GM21528 (cell line): ENCODE measurements around the gene TMEM255B.
A peak's percentile ranks its signal among the peaks of the same experiment; 100 is the strongest.
"Not testable (repeated sequence)": the region's sequence is repeated elsewhere in the genome, so short reads cannot be mapped to it uniquely, and the experiment has no call there.

Experiments
- ATAC-seq: cut with Tn5 transposase; IDR thresholded peaks from one replicate; pipeline ENCODE4 v1.9.1; 2021; ENCODE audit warnings: mild to moderate bottlenecking, moderate library complexity; ENCODE audit not compliant: unreplicated experiment, low FRiP score

The TMEM255B gene

DNA sequence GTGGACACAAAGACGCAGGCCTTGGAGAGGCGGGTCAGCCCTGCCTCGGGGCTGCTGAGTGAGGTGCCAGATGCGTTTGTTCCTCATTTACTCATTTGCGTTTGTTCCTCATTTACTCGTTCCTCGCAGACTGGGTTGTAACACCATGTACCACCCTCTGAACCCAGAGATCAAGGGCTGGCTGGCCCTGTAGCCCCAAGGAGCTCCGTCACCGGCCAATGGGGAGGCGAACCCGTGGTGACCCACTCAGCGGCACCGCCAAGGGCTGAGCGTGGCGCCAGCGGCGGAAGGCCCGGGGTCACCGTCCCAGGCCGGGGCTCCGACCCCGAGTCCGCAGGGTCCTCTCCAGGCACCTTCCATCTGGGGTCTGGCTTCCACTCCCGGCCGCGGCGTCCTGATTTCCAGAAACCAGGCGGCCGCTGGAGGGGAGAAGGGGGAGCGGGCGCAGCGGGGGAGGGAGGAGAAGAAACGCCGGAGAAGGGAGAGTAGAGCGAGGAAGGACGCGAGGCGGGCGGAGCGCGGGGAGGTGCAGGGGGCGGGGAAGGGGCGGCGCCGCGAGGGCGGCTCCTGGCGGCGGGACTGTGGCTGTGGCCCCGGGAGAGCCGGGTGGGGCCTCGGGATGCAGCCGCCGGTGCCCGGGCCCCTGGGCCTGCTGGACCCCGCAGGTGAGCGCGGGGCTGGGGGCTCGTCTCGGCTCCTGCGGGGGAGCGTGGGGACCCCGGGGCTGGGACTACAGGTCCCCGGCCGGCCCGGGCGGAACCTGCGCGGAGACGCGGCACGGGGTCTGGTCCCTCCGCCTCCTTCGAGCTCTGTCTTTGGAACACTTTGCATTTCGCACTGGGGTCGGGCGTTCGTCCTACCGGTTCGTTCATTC lies at the start of gene TMEM255B:
Gene TMEM255B (plus strand): TSS at position 576 of the 874 bp plus-strand sequence. CDS start 44 bp downstream, at position 620.
- peak; percentile 82 for ATAC-seq

DNA sequence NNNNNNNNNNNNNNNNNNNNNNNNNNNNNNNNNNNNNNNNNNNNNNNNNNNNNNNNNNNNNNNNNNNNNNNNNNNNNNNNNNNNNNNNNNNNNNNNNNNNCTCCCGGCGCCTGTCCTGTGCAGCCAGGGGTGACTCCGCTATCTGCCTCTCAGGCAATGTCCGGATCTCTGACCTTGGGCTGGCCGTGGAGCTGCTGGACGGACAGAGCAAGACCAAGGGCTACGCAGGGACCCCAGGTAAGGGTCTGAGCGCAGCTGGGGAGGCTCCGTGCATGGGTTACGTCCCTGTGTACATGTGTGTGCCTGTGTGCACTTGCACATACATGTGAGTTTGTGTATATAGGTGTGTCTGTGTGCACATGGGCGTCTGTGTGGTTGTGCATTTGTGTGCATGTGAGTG lies 36.1 kb upstream of the TMEM255B start:
- ATAC-seq = no peak

DNA sequence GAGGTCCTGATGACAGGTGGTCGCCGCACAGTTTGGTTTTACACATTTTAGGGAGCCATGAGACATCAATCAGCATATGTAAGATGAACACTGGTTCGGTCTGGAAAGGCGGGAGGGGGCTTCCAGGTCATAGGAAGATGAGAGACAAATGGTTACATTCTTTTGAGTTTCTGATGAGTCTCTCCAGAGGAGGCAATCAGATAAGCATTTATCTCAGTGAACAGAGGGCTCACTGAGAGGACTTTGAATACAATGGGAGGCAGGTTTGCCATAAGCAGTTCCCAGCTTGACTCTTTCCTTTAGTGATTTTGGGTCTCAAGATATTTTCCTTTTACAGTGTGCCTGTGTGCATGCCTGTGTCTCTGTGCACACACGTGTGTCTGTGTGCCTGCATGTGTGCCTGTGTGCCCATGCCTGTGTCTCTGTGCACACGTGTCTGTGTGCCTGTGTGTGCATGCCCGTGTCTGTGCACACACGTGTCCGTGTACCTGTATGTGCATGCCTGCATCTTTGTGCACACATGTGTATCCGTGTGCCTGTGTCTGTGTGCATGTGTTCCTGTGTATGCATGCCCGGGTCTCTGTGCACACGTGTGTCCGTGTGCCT lies 35.5 kb upstream of the TMEM255B start:
- no peak for ATAC-seq

DNA sequence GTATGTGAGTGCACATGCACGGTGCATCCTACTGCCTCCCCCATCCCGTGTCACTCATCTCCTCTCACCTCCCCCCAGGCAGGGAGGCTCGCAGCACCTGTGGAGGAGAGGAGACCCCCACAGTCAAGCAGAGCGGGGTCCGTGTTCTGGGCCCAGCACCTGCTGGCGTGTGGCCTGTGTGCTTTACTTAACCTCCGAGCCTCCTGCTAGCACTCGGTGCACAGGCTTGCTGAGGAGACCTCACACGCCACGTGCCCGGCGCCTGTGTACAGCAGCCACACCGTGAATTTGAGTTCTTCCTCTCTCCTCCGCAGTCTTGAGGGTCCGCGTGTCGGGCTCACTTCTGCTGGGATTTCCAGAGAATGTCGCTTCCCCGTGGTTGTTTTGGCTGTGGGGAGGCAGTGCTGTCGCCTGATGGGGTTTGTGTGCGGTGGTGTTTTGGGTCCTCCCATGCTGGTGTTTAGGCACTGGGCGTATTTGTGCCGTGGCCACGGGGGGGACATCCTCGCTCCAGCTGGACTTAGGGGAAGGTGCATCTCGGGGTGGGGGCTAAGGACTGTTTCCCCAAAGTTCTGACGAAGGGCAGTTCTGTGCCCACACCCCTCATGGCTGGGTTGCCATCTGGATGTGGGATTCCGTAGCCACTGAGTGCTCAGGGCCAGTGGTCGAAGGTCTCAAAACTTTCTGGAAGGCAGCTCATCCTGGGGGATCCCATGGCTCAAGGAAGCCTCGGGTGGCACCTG lies 34.8 kb upstream of the TMEM255B start:
- ATAC-seq = no peak

DNA sequence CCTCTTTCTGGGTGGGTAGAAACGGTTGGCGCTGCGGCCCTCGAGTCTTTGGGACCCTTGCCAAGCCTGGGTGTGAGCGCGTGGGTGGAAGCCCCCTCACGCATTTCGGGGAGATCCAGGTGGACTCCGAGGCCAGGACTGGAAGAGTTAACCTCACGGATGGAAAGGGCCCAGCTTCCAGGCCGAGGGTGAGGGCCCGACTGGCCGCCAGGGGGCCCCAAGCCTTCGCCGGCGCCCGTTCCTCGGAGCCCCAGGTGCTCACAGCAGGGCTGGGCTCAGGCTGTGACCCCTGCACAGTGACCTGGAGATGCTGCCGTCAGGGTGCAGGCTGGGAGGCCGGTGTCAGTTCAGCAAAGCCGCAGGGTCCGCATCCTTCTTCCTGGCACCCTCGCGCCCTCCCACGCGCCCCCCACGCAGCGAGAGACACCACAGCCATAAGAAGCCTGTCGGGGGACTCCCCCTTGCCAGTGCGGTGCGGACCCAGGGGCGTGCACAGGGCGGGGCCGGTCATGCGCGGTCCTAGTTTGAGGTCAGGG lies 34.2 kb upstream of the TMEM255B start:
- ATAC-seq = peak; percentile 92

DNA sequence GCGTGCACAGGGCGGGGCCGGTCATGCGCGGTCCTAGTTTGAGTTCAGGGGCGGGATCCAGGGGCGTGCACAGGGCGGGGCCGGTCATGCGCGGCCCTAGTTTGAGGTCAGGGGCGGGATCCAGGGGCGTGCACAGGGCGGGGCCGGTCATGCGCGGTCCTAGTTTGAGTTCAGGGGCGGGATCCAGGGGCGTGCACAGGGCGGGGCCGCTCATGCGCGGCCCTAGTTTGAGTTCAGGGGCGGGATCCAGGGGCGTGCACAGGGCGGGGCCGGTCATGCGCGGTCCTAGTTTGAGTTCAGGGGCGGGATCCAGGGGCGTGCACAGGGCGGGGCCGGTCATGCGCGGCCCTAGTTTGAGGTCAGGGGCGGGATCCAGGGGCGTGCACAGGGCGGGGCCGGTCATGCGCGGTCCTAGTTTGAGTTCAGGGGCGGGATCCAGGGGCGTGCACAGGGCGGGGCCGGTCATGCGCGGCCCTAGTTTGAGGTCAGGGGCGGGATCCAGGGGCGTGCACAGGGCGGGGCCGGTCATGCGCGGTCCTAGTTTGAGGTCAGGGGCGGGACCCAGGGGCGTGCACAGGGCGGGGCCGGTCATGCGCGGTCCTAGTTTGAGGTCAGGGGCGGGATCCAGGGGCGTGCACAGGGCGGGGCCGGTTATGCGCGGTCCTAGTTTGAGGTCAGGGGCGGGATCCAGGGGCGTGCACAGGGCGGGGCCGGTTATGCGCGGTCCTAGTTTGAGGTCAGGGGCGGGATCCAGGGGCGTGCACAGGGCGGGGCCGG lies 33.5 kb upstream of the TMEM255B start:
- not testable (repeated sequence) for ATAC-seq

DNA sequence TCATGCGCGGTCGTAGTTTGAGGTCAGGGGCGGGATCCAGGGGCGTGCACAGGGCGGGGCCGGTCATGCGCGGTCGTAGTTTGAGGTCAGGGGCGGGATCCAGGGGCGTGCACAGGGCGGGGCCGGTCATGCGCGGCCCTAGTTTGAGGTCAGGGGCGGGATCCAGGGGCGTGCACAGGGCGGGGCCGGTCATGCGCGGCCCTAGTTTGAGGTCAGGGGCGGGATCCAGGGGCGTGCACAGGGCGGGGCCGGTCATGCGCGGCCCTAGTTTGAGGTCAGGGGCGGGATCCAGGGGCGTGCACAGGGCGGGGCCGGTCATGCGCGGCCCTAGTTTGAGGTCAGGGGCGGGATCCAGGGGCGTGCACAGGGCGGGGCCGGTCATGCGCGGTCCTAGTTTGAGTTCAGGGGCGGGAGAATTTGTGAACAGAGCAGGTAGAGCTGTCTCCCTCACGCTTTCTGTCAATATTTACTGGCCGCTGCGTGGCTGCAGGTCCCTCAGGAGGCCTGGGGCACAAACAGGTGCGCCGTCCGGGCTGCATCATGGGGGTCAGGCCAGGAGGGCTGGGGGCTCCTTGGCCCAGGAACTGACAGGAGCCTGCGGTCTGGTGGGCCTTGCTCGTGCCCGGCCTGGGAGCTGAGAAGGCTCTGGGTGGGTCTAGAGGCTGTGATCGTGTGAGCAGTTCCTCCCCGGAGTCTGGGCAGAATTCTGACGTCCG lies 32.8 kb upstream of the TMEM255B start:
- not testable (repeated sequence) for ATAC-seq

DNA sequence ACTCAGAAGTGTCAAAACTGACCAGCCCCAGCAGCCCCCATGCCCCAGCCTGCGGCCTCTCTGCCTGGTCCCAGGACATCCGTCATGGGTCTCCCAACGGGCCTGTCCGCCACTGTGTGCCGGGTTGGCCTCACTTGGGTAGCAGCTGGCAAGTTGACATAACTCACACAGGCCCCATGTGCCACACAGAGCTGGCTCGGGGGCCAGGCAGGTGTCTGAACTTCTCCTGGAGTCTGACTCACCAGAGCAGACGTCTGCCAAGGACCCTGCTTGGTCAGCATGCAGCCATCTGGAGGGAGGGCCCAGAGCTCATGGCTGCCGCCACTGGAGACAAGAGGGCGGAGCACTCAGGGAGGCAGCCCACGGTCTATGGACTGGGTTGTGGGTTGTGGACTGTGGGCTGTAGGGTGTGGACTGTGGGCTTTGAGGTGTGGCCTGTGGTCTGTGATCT lies 32.0 kb upstream of the TMEM255B start:
- ATAC-seq = no peak

DNA sequence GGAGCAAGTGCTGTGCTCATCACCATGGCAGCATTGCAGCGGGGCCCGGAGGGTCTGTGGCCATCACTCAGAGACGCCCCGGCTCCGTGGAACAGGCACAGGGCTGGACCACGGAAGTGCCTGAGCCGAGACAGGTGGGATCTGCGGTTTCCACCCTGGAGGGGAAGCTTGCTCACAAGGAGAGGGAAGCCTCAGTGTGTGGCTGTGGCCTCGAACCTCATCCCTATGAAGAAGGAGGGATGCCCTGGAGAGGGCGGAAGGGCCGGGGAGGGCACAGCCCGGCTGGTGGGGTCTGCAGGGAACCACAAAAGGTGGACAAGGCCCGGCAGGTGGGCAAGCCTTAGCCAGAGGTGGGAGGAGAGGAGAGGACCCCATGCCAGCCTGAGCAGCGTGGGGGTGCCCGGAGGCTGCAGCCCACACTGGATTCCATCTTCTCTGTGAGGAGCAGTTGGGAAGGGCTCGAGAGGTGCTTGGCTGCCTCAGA lies 30.4 kb upstream of the TMEM255B start:
- no peak for ATAC-seq

DNA sequence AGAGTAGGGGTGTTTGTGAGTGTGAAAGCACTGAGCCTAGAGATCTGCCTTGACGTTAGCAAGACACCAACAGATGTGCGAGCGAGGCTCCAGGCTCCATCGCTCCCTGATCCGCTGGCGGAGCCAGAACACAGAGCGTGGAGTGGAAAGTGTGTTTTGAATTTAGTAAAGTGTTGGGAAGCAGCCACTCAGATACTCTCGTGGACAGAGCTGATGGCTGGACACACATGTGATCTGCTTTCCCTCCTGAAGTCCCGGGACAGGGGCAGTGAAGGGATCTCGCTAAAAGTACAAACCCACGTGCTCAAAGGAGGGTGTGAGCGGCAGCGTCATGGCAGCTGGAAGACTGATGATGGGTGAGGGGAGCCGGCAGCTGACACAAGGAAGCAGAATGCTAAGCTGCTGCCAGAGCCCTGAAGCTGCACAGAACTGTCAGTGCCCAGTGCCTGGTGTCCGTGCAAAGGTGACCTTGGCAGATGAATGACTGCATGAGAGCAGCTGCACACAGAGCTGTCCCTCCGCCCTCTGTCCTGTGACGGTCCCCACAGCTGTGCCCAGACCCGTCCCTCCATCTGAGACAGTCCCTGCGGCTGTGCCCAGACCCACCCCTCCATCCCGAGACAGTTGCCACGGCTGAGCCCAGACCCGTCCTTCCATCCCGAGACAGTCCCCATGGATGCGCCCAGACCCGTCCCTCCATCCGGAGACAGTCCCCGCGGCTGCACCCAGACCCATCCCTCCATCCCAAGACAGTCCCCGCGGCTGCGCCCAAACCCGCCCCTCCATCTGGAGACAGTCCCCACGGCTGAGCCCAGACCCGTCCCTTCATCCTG lies 29.6 kb upstream of the TMEM255B start:
- ATAC-seq = no peak

DNA sequence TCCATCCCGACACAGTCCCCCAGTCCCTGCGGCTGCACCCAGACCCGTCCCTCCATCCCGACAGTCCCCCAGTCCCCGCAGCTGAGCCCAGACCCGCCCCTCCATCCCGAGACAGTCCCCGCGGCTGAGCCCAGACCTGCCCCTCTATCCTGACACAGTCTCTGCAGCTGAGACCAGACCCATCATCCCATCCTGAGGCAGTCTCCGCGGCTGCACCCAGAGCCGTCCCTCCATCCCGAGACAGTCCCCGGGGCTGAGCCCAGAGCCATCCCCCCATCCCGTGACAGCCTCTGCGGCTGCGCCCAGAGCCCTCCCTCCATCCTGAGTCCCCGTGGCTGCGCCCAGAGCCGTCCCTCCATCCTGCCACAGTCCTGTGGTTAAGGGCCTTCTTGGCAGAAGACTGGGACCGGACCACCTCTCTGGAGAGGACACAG lies 28.8 kb upstream of the TMEM255B start:
- no peak for ATAC-seq

DNA sequence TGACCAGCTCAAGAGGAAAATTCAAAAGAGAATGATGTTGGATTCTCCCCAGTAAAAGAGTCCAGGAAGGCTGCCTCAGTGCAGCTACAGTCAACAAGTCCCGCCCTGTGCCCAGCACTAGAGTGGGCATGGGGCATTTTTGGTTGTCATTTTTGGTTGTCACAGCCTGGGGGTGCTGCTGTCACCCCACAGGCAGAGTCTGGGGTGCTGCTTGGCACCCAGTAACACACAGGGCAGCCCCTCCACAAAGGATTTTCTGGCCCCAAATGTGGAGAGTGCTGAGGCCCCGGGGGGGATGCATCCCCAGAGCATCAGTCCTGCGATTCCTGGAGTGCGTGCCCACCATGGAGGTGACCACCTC lies 28.2 kb upstream of the TMEM255B start:
- no peak for ATAC-seq

DNA sequence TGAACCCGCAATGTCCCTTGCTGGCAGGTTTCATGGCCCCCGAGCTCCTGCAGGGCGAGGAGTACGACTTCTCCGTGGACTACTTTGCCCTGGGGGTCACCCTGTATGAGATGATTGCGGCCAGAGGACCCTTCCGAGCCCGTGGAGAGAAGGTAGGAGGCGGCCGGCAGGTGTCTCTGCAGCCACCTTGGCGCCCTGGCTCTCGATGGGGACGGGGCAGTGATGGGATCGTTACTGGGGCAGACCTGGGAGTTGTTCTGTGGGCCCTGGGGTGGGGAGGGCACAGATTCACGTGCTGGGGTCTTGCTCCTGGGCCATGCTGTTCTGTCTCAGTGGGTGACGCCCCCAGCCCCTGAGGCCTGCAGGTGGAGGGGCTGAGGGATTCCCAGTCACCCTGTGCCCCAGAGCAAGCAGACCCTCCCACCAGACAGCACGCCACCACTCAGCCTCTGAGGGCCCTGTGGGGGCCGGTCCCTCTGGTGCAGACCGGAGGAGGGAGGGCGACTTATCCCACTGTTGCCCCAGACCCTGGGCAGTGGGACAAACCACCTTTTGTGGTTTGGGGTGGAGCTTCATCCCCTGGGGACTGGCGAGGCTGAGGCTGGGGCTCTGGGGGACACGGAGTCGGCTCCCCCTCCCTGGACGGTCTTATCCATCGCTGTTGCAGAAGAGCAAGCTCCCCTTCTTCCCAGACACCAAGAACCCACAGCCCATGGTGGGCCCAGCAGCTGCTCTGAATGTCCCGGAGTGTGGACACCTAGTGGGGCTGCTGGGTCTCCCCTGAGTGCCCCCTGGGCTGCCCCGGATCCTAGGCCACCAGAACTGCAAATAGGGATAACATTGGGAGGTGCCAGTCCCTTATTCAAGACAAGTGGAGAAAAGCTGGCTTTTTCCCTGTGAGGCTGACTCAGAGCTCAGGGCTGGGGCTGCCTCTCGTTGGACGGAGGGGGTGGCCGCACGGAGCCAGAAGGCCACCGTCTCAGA lies 27.5 kb upstream of the TMEM255B start:
- ATAC-seq = no peak

DNA sequence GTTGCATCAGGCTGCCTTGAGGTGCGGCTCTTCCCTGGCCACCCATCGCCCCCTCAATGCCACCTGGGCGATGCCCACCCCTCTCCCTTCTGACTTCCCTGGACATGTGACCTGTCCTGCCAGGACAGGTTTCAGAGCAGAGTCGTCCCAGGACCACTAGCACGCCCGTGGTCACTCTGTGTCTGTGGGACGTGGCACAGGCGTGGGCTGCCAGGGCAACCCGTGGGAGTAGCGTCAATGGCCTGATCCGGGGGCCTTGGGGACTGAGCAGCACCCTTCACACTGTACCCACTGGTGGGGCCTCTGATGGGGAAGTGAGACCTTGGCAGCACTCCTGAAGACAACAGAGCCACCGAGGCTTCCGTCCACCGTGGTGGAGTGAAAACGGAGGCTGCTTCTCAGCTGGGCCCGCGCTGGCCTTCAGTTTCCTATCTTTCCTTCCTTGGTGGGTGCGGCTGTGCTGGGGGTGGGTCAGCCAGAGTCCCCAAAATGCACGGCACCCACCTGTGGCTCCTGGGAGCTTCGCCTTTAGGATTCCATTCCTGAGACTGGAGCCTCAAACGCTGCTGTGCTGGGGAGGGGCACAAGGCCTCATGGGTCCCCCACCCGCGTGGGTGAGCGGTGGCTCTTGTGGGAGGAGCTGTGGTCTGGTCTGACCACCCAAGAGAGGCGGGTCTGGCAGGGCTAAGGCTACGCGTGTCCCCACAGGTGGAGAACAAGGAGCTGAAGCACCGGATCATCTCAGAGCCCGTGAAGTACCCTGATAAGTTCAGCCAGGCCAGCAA lies 26.7 kb upstream of the TMEM255B start:
- no peak for ATAC-seq

DNA sequence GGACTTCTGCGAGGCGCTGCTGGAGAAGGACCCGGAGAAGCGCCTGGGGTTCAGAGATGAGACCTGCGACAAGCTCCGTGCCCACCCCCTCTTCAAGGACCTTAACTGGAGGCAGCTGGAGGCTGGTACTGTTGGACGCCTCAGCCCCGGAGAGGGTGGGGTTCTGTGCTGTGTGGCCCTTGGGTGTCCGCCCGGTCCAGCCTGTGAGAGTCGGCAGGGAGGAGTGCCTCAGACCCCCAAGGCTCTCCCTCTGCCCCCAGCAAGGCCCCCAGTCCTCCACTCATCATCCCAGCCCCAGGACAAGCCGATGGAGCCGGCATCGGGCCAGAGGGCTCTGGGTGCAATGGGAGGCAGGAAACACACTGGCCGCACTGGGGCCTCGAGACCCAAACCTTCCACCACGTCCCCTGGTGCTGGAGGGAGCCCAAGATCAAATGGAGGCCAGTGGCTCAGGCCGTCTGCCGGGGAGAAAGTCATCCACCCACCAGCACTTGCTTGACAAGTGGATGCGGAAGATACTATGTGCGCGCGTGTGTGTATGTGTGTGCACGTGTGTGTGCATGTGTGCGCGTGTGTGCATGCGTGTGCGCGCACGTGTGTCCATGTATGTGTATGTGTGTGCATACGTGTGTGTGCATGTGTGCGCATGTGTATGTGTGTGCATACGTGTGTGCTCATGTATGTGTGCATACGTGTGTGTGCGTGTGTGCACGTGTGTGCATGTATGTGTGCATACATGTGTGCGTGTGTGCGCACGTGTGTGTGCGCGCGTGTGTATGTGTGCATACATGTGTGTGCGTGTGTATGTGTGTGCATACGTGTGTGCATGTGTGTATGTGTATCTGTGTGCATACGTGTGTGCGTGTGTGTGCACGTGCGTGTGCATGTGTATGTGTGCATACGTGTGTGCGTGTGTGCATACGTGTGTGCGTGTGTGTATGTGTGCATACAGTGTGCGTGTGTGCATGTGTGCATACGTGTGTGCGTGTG lies 25.8 kb upstream of the TMEM255B start:
- ATAC-seq = no peak
